GM19395 (cell line): ENCODE data around the gene TMIE.
"Not testable (repeated sequence)": the region's sequence is repeated elsewhere in the genome, so short reads cannot be mapped to it uniquely, and the experiment has no call there.

Experiments
- ATAC-seq: cut with Tn5 transposase; IDR thresholded peaks from one replicate; pipeline ENCODE4 v1.9.1; 2021; ENCODE audit warnings: mild to moderate bottlenecking, moderate library complexity; ENCODE audit not compliant: unreplicated experiment

Gene TMIE

DNA sequence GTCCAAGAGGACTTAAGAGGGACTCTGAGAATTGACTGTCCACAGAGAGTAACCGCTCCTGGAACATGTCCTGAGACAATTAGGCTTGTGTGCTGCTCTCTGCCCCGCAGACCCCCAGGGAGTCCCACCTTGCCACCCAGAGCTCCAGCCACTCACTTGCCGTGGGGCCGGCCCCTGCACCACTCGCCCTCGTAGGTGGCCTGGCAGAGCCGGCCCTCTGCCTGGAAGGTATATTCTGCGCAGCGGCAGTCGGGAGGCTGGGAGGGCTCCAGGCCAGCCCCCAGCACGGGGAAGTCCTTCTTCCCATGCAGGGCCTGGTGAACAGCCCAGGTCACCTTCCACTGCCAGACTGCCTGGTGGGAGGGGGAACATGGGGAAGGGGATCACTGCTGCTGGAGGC lies 18.2 kb upstream of the TMIE start:
- ATAC-seq: no peak

DNA sequence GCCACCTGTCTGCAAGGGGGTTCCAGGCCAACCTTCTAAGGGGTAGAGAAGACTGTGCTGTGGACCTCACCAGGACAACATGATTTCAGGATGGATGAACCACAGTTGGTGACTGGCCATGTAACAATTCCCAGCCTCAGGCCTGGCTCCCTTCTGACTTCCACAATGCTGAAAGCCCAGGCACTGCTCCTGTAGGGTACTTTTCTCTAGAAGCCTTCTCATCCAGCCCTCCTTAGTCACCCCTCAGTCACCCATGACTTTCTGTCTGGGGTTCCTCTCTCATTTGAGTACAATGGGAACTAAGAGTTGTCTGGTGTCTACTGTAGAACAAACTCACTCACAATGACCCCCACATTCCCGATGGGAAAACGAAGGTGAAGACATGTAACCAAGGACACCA lies 16.3 kb upstream of the TMIE start:
- ATAC-seq: no peak

DNA sequence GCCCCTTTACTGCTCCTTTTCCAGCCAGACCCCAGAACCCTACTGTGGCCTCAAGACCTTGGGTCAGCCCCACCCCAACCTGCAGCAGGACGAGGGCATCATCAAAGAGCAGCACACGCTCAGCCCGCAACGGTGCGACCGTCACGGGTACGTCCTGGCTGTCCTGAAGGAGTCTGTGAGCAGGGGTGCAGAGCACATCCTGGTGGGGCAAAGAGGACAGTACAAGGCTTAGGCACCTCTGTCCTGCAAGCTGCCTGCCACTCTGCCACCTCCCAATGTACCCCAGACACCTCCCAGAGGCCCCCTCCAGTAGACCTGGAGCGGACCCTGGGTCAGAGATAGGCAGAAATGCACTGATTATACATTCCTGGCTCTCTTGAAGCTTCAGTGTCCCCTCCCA lies 15.7 kb upstream of the TMIE start:
- ATAC-seq: no peak

DNA sequence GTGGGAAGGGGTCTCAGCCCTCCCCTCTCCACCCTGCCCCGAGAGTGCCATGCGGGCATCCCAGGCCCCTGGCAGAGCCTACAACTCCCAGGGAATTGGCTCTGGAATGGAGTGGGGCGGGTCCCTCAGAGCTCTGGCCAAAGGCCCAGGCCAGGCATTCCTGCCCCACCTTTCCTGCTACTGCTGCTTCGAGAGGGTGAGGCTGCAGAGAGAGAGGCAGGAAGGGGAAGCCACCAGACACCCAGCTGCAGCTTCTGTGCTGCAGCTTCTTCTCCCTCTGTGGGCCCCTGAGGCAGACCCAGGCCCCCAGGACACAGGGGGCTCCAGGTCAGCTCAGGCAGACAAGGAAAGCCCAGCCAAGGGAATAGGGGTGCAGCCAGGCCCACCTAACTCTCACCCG lies 10.4 kb upstream of the TMIE start:
- no peak for ATAC-seq

DNA sequence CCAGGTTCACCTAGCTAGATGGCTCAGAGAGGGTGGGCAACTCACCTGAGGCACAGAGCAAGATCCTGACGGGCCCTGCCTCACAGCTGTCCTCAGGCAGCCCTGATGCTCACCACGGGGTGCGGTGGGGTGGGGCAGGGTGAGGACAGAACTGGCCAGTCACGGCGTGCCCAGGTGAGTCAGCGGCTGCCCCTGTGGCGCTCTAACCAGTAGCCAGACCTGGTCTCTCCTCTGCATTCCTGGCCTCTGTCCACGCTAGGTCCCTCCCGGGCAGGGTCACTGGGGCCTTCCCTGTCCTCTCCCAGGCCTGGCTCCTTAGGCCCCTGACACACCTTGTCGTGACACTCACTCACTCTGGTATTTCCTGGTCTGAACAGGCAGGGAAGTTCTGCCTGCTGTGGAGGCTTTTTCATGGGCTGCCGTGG lies 8.6 kb upstream of the TMIE start:
- no peak for ATAC-seq

GRCh38 chr3:46693038-46693891 lies 7.9 kb upstream of the TMIE start, which contains the start of gene ALS2CL:
Gene ALS2CL (minus strand): TSS chr3:46693679. CDS start chr3:46689440, 4,239 bp downstream.
- no peak for ATAC-seq

- no peak for ATAC-seq
Measured at GRCh38 chr3:46693892-46694226, 7.3 kb upstream of the TMIE start.

DNA sequence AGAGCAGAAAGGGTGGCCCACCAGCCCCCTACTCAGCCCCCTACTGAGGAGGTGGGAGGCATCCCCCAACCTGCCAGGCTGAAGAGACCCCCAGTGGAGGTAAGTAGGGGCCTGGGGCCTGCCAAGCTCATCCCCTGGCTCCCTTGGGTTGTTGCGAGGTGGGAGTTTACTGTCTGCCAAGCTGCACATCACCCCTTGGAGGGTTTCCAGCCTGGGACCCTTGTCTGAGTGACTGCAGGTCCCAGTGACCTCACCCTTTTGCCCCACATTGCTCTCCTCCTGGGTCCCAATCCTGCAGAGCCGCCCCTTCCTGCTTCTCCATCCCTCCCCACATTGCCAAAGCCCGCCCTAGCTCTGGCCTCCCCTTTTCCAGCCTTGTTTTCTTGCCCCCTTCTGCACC lies 6.7 kb upstream of the TMIE start:
- ATAC-seq: no peak

DNA sequence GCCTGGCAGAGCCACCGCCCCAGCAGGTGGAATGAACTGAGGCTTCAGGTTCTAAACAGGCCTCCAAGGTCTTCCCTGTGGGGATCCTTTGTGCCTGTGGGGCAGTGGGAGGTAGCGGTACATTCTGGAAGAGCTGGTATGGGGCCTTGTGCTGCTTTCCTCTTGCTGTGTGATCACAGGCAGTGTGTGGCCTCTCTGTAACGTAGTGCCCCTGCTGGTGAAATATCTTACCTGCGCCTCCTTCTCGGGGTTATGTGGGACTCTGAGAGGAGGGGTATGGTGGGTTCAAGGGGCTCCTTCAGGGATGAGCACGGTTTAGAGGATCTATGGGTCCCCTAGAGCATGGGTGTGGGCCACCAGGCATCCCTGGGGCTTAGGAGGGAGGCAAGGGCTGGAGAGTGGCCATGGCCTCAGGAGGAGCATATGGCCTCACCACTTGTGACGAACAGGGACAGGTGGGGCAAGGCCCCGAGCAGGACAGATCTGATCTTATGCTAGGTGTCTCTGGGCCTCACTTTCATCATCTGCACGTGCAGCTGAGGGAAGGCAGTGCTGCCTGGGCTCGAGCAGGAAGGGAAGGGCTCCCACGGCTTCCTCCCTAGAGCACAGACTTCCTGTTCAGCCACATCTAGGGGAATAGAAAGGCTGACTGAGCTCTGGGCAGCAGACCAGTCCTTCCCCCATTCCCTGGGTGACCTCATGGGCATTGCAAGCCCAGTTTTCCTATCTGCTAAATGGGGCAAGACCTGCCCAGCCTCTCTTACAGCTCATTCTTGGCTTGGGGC lies 5.8 kb upstream of the TMIE start:
- ATAC-seq: no peak

GRCh38 chr3:46695962-46696894 lies 5.0 kb upstream of the TMIE start:
- ATAC-seq: no peak

DNA sequence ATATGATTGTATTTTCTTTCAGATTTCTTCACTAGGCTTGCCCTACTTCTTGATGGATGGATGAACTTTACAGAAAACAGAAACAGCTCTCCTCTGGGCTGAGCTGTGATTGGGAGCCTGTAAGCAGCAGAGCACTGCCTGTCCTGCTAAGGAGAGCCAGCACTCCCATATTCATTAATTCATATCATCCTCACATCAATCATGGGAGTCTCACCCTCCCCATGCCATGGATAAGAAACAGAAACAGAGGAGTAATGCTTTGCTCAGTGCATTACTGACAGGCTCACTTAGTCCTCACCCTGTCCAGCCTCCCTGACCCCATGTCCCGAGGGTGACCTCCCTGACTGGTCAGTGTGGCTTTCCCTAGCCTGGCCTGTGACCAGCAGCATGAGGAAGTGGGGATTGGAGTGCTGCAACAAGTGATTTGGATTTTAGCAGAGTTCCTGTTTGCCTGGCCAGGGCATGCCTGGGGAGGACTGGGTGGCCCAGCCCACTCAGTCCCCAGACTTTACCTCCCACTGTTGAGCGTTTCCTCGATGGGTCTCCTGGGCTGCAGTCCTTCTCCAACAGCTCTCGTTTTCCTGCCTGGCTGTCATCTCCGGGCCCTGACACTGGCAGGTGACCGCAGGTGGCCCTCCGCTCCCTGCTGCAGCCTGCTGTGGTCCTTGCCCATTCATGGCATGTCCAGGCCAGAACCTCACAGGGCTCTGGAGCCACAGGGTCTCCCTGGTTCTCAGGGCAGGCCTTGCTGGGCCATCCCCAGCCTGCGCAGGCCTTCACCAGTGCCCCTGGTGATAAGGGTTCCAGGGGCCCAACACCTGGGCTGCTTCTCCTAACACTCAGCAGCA lies 1.3 kb upstream of the TMIE start:
- no peak for ATAC-seq

DNA sequence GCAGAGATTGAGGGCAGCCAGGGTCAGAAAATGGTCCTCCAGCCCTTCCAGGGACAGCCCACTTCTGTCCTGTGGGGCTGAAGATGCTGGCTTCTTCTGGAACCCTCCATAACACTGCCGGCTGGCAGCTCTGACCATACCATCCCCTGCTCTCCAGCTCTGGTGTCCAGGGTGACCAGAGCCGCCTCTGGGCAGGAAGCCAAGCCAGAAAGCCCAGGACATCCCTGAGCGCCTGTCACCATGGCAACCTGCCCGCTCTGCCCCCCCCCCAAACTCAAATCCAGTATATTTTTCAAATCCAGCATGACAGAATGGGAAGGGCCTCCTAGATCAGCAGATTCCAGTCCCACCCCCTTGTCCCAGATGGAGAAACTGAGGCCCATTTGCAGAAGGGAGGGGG lies 420 bp upstream of the TMIE start:
- no peak for ATAC-seq

- ATAC-seq: no peak
Measured at GRCh38 chr3:46702246-46703012, 1.2 kb downstream of the TMIE start.

DNA sequence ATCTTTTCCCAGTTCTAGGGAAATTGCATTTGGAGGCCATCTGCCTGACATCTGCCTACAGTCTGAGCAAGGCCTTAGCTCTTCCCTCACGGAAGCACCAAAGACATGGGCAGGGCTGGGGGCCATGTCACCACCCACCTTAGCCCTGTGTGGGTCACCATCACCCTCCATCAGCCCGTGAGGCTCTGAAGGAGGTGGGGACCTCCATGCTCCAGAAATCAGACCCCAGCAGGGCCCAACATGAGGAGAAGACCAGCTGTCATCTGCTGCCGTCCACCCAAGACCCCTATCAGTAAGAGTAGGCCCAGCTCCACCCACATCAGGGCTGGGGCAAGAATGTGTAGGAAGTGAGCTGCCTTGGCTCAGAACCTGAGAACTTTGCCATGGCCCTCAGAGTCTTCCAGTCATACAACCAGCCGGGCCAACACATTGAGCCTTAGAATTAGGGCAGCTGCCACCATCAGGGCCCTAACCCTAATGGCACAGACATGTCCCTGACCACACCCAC lies 1.9 kb downstream of the TMIE start:
- ATAC-seq: no peak

DNA sequence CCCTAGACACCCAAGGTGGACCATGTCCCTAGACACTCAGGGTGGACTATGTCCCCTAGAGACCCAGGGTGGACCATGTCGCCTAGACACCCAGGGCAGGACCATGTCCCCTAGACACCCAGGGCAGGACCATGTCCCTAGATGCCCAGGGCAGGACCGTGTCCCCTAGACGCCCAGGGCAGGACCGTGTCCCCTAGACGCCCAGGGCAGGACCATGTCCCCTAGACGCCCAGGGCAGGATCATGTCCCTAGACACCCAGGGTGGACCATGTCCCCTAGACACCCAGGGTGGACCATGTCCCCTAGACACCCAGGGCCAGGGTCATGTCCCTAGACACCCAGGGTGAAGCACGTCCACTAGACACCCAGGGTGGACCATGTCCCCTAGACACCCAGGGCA lies 3.2 kb downstream of the TMIE start:
- not testable (repeated sequence) for ATAC-seq

GRCh38 chr3:46705022-46705530 lies 3.9 kb downstream of the TMIE start:
- no peak for ATAC-seq

DNA sequence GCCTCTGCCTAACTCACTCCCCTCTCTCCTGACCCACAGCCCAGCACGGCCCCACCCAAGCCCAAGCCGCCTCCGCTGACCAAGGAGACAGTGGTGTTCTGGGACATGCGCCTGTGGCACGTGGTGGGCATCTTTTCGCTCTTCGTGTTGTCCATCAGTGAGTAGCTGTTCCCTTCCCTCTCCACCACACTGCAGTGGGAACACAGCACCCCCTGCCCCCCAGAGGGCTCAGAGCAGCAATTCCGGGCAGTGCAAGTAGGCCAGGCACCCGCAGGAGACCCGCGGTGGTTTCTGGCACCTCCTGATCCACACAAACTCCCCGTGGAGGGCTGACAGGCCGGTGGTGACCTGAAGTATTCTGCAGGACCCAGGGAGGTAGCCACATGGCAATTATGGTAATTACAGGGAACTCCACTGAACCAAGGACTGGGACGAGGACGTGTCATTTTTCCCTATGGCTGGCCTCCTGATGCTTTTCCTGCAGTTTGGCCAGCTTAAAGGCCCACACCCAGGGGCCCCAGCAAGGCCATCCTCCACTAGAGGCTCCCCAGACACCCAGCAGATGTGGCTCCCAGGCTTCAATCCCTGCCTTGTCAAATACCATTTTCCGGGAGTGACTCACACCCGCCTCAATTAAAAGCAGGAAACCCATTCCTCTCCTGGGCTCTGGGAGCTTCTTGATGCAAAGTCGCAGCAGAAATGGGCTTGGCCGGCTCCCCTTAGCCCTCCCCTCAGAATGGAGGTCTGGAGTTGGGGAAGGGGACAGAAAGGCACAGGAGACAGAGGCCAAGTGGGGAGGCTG lies 4.8 kb downstream of the TMIE start:
- no peak for ATAC-seq
